ENCODE measurements around the gene TAF1A. TPM values are rescaled to one million over a fixed set of nuclear protein-coding genes. Genes with fewer than 3 reads are reported as not detected.

The TAF1A gene
- total RNA-seq, 1 experiment from 2014 or later = 11.3 TPM

Other genes with a start within 250 kb of the TAF1A start
- not detected in 2 replicates for gene HHIPL2, start 41.8 kb downstream of the TAF1A start, total RNA-seq (2014; rRNA removed; shearing (Covaris generic))
- gene MIA3, start 28.2 kb upstream of the TAF1A start, total RNA-seq (2014; rRNA removed; shearing (Covaris generic)) = 29.1 and 38.6 TPM in 2 replicates
- 18.9 and 20.0 TPM in 2 replicates for gene AIDA, start 122.6 kb upstream of the TAF1A start, total RNA-seq (2014; rRNA removed; shearing (Covaris generic))
- gene BROX, start 122.6 kb upstream of the TAF1A start, total RNA-seq (2014; rRNA removed; shearing (Covaris generic)) = 67.4 and 68.9 TPM in 2 replicates
- gene FAM177B, start 147.3 kb upstream of the TAF1A start, total RNA-seq (2014; rRNA removed; shearing (Covaris generic)) = not detected in 2 replicates
- gene DISP1, start 225.1 kb upstream of the TAF1A start, total RNA-seq (2014; rRNA removed; shearing (Covaris generic)) = 2.1 and 2.4 TPM in 2 replicates